Tibial nerve (tissue), 4 donors: Measurements from ENCODE around the gene MRPS34.

ENCODE experiments used
- CTCF ChIP-seq, 5 experiments: fragments of 200-600 bp in 3 of 5; fragments of 450-650 bp in 2 of 5; sonication (generic) in 3 of 5; IDR thresholded peaks; one replicate each; pipeline ENCODE4 v1.5.1; 2016 to 2019; ENCODE audit warnings: antibody characterized with exemption in 5 of 5, mild to moderate bottlenecking in 3 of 5, moderate library complexity in 2 of 5
- EP300 ChIP-seq, 2 donors: sonication (generic); formaldehyde crosslinking; IDR thresholded peaks; one replicate each; pipeline ENCODE4 v1.6.1; 2017; ENCODE audit warnings: antibody characterized with exemption in 2 of 2, mild to moderate bottlenecking in 1 of 2
- POLR2A ChIP-seq, 2 donors: fragments of 450-650 bp; IDR thresholded peaks; one replicate each; pipeline ENCODE4 v1.6.1; 2017; ENCODE audit warnings: antibody characterized with exemption in 2 of 2, mild to moderate bottlenecking in 2 of 2, moderate library complexity in 2 of 2

GRCh38 chr16:1775006-1775845 lies 2.3 kb upstream of the MRPS34 start:
- no peak for TF ChIP-seq CTCF (IDR thresholded peaks at IDR 0.05)
- TF ChIP-seq POLR2A (IDR thresholded peaks at IDR 0.05): no peak
- TF ChIP-seq EP300 (IDR thresholded peaks at IDR 0.05): no peak
